HUES6 (cell line): ENCODE measurements around the gene IL11.
A peak's percentile ranks its signal among the peaks of the same experiment; 100 is the strongest.

Source experiments
- H3K27ac ChIP-seq: 2 replicates; pipeline ENCODE4 v1.7.0; 2013; ENCODE audit warnings: low read depth, mild to moderate bottlenecking, low read length, inconsistent platforms
- H3K27me3 ChIP-seq: 2 replicates; pipeline ENCODE4 v1.6.1; 2013; ENCODE audit warnings: low read length; ENCODE audit not compliant: control insufficient read depth, insufficient read depth
- H3K36me3 ChIP-seq: 2 replicates; pipeline ENCODE4 v1.6.1; 2013; ENCODE audit warnings: low read length; ENCODE audit not compliant: control insufficient read depth, insufficient read depth
- H3K4me1 ChIP-seq: 2 replicates; pipeline ENCODE4 v1.6.1; 2013; ENCODE audit warnings: low read length; ENCODE audit not compliant: control insufficient read depth, insufficient read depth
- H3K4me3 ChIP-seq: 2 replicates; pipeline ENCODE4 v1.5.1; 2013; ENCODE audit warnings: low read depth, low read length
- H3K9ac ChIP-seq: one replicate; pipeline ENCODE4 v1.6.1; 2013; ENCODE audit warnings: mild to moderate bottlenecking, low read length
- H3K9me3 ChIP-seq: 2 replicates; pipeline ENCODE4 v1.6.1; 2013; ENCODE audit warnings: low read depth, low read length; ENCODE audit not compliant: control insufficient read depth, insufficient read depth

Gene IL11

DNA sequence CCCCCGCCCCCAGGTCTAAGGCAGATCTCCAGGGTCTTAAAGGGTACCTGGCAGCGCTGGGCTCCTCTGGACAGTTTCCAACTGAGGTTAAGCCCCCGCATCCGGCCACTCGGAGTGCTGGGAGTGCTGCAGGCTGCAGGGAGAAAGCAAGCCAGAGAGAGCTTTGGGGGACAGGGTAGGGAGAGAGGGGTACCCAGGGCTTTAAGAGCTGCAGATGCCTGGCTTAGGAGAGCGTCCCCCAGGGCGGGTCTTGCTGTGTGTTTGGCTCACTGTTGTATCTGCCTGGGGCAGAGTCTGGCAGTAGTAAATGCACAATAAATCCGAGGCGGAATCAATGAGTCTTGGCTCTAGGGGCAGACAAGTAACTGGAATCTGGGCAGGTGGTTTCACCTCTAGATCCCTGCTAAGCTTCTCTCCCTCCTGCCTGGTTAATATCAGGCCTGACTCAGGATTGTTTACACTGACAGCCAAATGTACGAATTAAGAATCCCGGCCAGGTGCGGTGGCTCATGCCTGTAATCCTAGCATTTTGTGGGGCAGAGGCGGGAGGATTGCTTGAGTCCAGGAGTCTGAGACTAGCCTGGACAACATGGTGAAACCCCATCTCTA is 14.9 kb downstream of the IL11 start:
- Histone ChIP-seq H3K36me3 (no peaks in the 10 kb centered on the region), H3K9ac (no peak overlapping the region), H3K4me1 (peaks cover 16% of the 10 kb centered on the region), H3K27ac (no peak overlapping the region), H3K27me3 (peaks cover 82% of the 10 kb centered on the region), H3K4me3 (peak overlapping the region; percentile 30; the same call in 1 of the 2 replicates), H3K9me3 (no peaks in the 10 kb centered on the region)

DNA sequence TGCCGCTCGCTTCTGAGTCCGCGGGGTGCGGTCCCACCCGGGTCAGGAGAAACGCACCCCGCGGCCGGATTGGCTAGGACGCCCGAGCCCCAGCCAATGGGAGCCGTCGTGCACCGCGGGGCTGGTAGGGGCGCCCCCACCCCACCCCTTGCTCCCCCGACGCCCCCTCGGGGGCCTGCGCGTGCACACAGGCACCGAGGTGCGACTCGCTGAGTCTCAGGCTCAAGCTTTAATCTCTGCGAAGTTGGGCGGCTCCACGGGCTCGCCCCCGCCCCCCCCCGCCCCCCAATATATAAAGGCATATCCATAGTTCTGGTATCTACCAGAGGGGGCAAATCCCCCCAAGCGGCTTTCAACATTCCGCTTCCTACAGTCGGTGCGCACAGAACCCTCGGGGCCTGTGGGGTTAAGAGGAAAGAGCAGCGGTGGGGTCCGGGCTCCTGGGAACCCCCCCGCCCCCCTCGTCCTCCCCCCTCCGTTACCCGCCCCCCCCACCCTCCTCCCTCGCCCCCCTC is 15.5 kb downstream of the IL11 start, which contains the start of gene COX6B2:
Gene COX6B2 (minus strand): TSS at position 22 of the 515 bp plus-strand sequence. CDS start 198 bp downstream, outside the sequence.
- Histone ChIP-seq H3K27me3 (peaks cover 82% of the 10 kb centered on the region), H3K4me3 (peak within 1 kb of the TSS; percentile 71)

DNA sequence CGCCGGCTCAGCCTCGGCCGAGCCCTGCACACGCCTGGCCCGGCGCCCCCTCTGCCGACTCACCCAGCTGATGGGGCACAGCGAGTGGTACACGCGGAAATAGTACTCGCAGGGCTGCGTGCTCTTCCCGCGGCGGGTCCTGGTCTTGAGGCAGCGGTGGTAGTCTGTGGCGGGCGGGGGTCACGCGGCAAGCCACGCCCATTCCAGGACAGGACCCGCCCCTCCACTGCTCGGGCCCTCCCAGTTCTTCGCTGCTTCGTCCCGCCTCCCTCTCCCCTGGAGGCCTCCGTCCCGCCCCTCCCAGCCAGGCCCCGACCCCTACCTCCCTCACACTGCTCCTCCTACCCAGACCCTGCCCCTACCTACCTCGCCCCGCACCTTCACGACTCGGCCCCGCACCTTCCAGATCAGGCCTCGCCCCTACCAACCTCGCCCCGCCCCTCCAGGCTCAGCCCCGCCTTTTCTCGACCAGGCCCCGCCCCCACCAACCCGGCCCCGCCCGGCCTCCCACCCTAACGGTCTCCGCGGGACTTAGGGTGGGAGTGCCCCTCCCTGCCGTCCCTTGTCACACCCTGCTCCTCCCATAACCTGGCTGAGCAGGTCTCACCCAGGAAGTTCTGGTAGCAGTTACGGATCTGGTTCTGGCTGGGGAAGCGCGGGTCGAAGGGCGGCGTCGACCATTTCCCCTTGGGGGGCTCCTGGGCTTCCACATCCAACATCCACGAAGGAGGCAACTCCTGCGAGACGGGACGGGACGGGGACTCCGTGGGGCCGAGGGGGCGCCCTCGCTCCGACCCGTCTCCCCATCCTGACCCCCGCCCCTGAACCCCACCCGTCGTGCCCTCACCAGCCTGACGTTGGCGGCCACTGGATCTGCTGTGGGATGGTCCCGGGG is 16.2 kb downstream of the IL11 start:
- Histone ChIP-seq H3K9ac (peak overlapping the region; percentile 40), H3K27ac (no peak overlapping the region), H3K4me1 (peaks cover 26% of the 10 kb centered on the region), H3K36me3 (no peaks in the 10 kb centered on the region), H3K27me3 (peaks cover 81% of the 10 kb centered on the region), H3K9me3 (no peaks in the 10 kb centered on the region), H3K4me3 (peak overlapping the region; percentile 71)

More for the DNA sequence above, 15.5 kb downstream of the IL11 start, which contains the start of gene COX6B2:
- peak within 1 kb of the TSS; percentile 40 for H3K9ac ChIP-seq
- no peaks in the 10 kb centered on the region for H3K36me3 ChIP-seq
- no peak within 1 kb of the TSS for H3K27ac ChIP-seq
- peaks cover 20% of the 10 kb centered on the region for H3K4me1 ChIP-seq
- H3K9me3 ChIP-seq: no peaks in the 10 kb centered on the region

DNA sequence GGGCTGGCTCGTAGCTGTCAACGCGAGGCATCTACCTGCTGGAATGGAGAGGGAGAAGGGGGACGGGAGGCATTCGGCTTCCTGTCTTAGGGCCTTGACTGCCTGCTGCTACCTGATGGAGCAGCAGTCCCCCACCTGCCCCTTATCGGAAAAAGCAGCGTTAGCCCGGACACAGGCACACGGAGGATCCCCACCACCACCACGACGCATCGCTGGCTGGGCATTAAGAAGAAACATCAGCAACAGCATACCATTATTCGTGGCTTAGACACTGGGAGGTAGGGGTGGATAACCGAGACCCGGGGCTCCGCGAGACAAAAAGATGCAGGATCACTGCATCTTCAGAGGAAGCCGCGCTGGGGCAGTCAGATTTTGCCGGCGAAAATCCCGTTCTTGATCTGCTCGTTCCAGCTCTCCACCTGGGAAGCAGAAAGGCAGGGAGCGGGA is 16.9 kb downstream of the IL11 start:
- peak overlapping the region; percentile 71 for H3K4me3 ChIP-seq
- peaks cover 33% of the 10 kb centered on the region for H3K4me1 ChIP-seq
- H3K36me3 ChIP-seq: no peaks in the 10 kb centered on the region
- peak overlapping the region; percentile 40 for H3K9ac ChIP-seq
- H3K27ac ChIP-seq: no peak overlapping the region
- H3K9me3 ChIP-seq: no peaks in the 10 kb centered on the region
- H3K27me3 ChIP-seq: peaks cover 75% of the 10 kb centered on the region

DNA sequence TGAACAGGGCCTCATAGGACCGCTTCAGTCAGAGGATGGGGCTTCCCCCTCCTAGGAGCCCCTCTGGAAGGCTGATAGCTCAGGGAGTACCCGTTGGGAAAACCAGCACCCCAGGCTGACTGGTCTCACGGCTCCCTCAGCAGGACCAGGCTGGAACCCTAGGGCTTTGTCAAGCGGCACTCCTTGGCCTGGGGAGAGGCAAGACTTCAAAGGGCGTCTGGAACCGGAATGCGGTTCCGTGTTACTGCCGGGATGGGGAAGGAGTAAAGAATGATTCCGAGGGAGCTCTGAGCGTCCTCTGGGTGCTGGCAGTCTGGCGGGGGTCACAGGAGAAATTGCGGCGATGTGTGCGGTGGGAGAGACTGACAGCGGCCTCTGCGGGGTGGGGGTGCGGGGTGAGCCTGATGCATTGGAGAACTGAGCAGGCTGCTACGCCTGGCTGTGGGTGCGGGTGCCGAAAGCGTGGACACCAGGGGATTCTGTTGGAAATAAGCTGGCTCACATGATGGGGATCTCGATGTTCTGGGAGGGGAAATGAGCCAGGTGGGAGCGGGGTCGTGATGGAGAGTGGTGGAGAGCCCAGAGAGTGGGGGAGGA is 17.6 kb downstream of the IL11 start:
- Histone ChIP-seq H3K4me1 (peaks cover 40% of the 10 kb centered on the region), H3K4me3 (no peak overlapping the region; the same call in 1 of the 2 replicates), H3K27me3 (peaks cover 70% of the 10 kb centered on the region), H3K9ac (no peak overlapping the region), H3K27ac (no peak overlapping the region), H3K9me3 (no peaks in the 10 kb centered on the region), H3K36me3 (no peaks in the 10 kb centered on the region)

DNA sequence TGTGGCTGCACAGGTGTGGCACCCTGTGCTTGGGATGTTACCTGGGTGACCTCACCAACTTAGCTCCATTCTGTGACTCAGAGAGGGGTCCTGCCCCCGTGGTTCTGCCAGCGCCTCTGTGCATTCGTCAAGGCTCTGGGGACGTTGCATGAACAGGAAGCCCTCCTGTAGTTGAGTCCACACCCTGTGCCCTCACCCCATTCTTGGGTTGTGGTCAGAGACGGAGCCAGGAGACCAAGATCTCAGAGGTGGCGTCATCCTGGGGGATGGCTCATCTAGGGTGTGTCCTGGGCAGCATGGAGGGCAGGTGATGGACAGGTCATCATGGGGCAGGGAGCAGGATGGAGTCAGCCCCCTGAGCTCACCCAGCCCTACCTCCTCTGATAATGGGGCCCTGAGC is 18.2 kb downstream of the IL11 start:
- no peaks in the 10 kb centered on the region for H3K9me3 ChIP-seq
- H3K4me3 ChIP-seq: no peak overlapping the region
- no peak overlapping the region for H3K9ac ChIP-seq
- H3K27ac ChIP-seq: no peak overlapping the region
- peaks cover 3% of the 10 kb centered on the region; the same call in 1 of the 2 replicates for H3K36me3 ChIP-seq
- peaks cover 64% of the 10 kb centered on the region for H3K27me3 ChIP-seq
- peaks cover 41% of the 10 kb centered on the region for H3K4me1 ChIP-seq

DNA sequence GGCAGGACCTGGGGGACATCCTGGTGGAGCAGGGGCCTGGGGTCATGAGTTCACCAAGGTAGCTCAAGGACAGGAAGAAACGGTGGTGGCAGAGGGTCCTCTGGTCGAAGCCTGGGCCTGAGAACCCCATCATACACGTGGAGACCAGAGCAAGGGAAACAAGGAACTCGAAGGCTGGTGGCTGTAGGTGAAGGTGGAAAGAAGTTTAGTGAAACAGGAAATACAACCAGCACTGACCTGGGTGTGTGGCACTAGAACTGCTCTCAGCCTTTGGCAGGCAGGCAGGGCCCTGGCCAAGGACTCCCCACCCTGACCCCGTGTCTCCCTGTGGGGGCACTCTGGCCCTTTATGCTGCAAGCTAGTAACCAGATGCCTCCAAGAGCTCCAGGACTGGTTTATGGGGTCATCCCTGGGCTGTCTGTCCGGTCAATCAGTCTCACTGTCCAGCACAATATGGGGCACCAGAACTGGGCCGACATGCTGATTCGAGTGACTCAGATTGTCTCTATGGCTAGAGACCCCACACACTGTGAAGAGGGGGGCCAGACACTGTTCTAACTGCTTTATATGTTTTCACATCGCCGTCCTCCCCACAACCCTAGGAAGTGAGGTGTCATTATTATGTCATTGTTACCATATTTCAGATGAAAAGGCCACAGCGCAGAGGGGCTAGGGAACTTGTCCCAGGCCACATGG is 19.5 kb downstream of the IL11 start:
- no peaks in the 10 kb centered on the region for H3K9me3 ChIP-seq
- peaks cover 52% of the 10 kb centered on the region for H3K27me3 ChIP-seq
- peaks cover 48% of the 10 kb centered on the region for H3K4me1 ChIP-seq
- no peak overlapping the region for H3K4me3 ChIP-seq
- H3K9ac ChIP-seq: no peak overlapping the region
- no peak overlapping the region for H3K27ac ChIP-seq
- peaks cover 13% of the 10 kb centered on the region; the same call in 1 of the 2 replicates for H3K36me3 ChIP-seq

DNA sequence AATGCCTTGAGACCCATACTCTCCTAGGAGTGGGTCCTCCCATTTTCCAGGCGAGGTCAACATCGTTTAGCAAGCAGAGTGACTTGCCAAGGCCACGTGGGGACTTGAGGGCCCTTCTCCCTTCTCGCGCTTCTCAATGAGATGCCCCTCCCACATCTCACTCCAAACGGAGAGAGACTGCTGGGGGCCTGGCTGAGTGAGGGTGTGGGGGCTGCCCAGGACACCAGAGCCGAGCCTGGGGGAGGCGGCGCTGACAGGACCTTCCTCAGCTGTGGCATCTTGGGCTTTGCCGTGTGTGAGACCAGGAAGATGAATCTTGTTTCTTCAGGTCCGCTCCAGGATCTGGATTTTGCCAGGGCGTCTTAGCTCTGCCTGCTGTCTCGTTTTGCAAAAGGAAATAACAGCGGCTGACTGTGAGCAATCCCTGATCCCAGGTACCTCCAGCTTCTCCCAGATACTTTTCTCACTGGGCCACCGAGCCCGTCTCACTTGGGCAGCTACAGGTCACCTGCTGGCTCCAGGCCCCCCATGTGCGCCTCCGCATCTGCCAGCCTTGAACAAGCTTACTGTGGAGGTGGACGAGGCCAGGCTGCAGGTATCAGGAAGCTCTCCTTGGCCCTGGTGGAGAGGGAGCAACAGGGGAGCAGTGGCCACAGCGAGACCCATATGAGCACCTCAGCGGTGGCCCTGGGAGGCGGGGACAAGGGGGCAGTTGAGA is 21.8 kb downstream of the IL11 start:
- peak overlapping the region; percentile 37 for H3K27ac ChIP-seq
- H3K9me3 ChIP-seq: no peaks in the 10 kb centered on the region
- H3K9ac ChIP-seq: peak overlapping the region; percentile 7
- H3K36me3 ChIP-seq: peaks cover 32% of the 10 kb centered on the region
- H3K4me3 ChIP-seq: peak overlapping the region; percentile 19
- H3K27me3 ChIP-seq: peaks cover 31% of the 10 kb centered on the region
- H3K4me1 ChIP-seq: peaks cover 51% of the 10 kb centered on the region

DNA sequence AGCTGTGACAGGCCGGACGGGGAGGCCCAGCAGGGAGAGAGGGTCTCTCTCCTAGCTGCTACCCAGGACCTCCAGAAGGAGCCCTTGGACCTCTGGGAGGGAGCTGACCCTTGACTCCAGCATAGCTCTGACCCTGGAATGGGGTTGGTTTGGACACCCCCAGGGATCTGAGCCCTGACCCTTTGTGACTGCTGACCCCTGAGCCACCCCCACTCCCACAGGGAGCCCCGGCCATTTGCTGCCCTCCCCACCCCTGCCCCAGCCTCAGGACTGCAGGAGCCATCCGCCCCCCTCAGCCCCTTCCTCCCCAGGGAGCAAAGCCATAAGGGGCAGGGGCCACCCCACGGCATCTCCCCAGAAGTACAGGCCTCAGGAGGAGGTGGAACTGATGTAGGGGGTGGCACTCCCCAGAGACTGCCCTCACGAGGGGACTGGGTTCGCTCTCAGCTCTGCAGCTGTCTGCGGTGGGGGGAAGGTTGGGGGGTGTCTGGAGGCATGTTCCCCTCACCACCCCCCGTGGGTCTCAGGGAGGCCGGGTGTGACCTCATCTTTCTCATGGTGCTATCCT is 22.7 kb downstream of the IL11 start:
- Histone ChIP-seq H3K9ac (no peak overlapping the region), H3K9me3 (no peaks in the 10 kb centered on the region), H3K4me1 (peaks cover 44% of the 10 kb centered on the region), H3K27me3 (peaks cover 21% of the 10 kb centered on the region), H3K27ac (no peak overlapping the region), H3K36me3 (peaks cover 41% of the 10 kb centered on the region), H3K4me3 (no peak overlapping the region)
